Transverse colon (tissue), 4 donors: ENCODE results near the gene MTMR1. TPM values are rescaled to one million over a fixed set of nuclear protein-coding genes. Genes with fewer than 3 reads are reported as not detected.

Experiments
- DNase-seq: peaks from one replicate; pipeline ENCODE4 v3.0.0-alpha.2; 2019
- H3K27ac ChIP-seq, 4 donors: fragments of 200-600 bp; sonication (generic); 2 replicates each; pipeline ENCODE4 v1.5.1; 2016 to 2018; ENCODE audit warnings: inconsistent platforms in 4 of 4
- H3K27me3 ChIP-seq: fragments of 200-600 bp; sonication (generic); 2 replicates; pipeline ENCODE4 v1.5.1; 2017; ENCODE audit warnings: inconsistent platforms
- H3K36me3 ChIP-seq, 4 donors: fragments of 200-600 bp; sonication (generic); 2 replicates each; pipeline ENCODE4 v1.5.1; 2017 to 2019; ENCODE audit warnings: inconsistent platforms in 4 of 4
- H3K4me1 ChIP-seq, 4 donors: fragments of 200-600 bp; sonication (generic); 2 replicates each; pipeline ENCODE4 v1.5.1; 2017 to 2020; ENCODE audit warnings: inconsistent platforms in 4 of 4
- H3K4me3 ChIP-seq, 4 donors: fragments of 200-600 bp; sonication (generic); 1 replicate in 1 of 4; 2 replicates in 3 of 4; pipeline versions ENCODE4 v1.5.1 to v1.6.1; 2017 to 2019; ENCODE audit warnings: inconsistent platforms in 4 of 4
- H3K9me3 ChIP-seq, 2 donors: fragments of 200-600 bp; sonication (generic); 2 replicates each; pipeline ENCODE4 v1.5.1; 2017 to 2019; ENCODE audit warnings: inconsistent platforms in 2 of 2
- EP300 ChIP-seq: sonication (generic); formaldehyde crosslinking; IDR thresholded peaks from one replicate; pipeline ENCODE4 v1.6.1; 2017; ENCODE audit warnings: antibody characterized with exemption, low read depth
- POLR2A ChIP-seq: fragments of 450-650 bp; IDR thresholded peaks from one replicate; pipeline ENCODE4 v1.6.1; 2016; ENCODE audit warnings: antibody characterized with exemption, mild to moderate bottlenecking, moderate library complexity
- POLR2AphosphoS5 ChIP-seq, 3 donors: sonication (generic); formaldehyde crosslinking; IDR thresholded peaks; one replicate each; pipeline ENCODE4 v1.6.1; 2016; ENCODE audit warnings: antibody characterized with exemption in 3 of 3
- WGBS, 2 donors: methylation state at CpG; one replicate each; pipeline ENCODE4 v1.1.5; 2018; ENCODE audit warnings: low coverage in 1 of 2; 5-methylcytosine and 5-hydroxymethylcytosine counted together
- in situ Hi-C, 4 donors: fragments of 200-750 bp; cut with MboI; loops; one replicate each; pipeline versions ENCODE4 v1.15.0 to v1.15.1; 2017; ENCODE audit warnings: low sequenced_read_pairs in 3 of 4, low pct_ligation_motif_present in 1 of 4, low pct_unique_long_range_greater_than_20kb in 1 of 4
- intact Hi-C: fragments of 100-400 bp; cut with DNase I; formaldehyde crosslinking; loops from one replicate; pipeline ENCODE4 v1.15.1; 2023; ENCODE audit warnings: low total_unique reads
- total RNA-seq, 4 donors: library from RNA; depleted of rRNA; stranded (reverse); fragments of >200 nt; gene quantifications; one replicate each; pipeline ENCODE4 v1.1.0, GENCODE V29; 2016
- TF ChIP-seq, protein P1 (sequence below), 5 experiments: fragments of 200-600 bp in 3 of 5; fragments of 450-650 bp in 2 of 5; sonication (generic) in 3 of 5; IDR thresholded peaks; 1 replicate in 2 of 5; 2 replicates in 3 of 5; pipeline ENCODE4 v1.5.1; 2016 to 2017; ENCODE audit warnings: antibody characterized with exemption in 5 of 5, inconsistent platforms in 3 of 5, mild to moderate bottlenecking in 2 of 5, moderate library complexity in 1 of 5

MTMR1 gene
- total RNA-seq, 4 donors from 2014 or later: 14.6 to 25.5 (median 21.1) TPM

DNA sequence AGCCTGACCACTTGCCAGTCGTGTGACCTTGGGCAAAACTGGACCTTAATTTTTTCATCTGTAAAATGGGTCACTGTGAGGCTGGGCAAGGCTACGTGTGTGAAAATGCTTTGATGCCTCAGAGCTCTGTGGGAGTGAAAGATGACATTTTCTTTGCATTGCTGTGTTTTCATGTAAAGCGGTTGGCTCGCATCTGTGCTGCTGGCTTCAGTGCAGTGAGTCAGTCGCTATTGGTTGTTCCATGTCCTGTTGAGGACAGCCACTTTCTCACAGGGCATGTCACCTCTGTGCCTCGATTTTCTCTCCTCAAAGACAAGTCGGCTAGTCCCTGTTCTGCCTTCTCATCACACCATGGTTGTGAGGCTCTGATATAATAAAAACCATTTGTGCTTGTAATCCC lies 4.4 kb downstream of the MTMR1 start:
- Histone ChIP-seq H3K27ac (no peak overlapping the region), H3K27me3 (no peaks in the 10 kb centered on the region), H3K4me1 (peaks cover 0 to 6% (median 3%) of the 10 kb centered on the region in 4 donors), H3K4me3 (no peak overlapping the region), H3K9me3 (no peaks in the 10 kb centered on the region), H3K36me3 (no peaks in the 10 kb centered on the region)
- WGBS, 2 donors: 67 to 74% methylated on average over 1 to 7 of the region's 7 CpGs
- DNase-seq: no peak
- in situ Hi-C loops: loop anchor here in 1 of 4 donors (25.0 kb wide), 1 partner anchor 735 kb away; no protein-coding TSS in a partner anchor
- no peak for TF ChIP-seq EP300
- TF ChIP-seq POLR2A: no peak
- TF ChIP-seq, protein P1, sequence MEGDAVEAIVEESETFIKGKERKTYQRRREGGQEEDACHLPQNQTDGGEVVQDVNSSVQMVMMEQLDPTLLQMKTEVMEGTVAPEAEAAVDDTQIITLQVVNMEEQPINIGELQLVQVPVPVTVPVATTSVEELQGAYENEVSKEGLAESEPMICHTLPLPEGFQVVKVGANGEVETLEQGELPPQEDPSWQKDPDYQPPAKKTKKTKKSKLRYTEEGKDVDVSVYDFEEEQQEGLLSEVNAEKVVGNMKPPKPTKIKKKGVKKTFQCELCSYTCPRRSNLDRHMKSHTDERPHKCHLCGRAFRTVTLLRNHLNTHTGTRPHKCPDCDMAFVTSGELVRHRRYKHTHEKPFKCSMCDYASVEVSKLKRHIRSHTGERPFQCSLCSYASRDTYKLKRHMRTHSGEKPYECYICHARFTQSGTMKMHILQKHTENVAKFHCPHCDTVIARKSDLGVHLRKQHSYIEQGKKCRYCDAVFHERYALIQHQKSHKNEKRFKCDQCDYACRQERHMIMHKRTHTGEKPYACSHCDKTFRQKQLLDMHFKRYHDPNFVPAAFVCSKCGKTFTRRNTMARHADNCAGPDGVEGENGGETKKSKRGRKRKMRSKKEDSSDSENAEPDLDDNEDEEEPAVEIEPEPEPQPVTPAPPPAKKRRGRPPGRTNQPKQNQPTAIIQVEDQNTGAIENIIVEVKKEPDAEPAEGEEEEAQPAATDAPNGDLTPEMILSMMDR (IDR thresholded peaks at IDR 0.05): no peak
- no peak for TF ChIP-seq POLR2AphosphoS5 (IDR thresholded peaks at IDR 0.05)
- intact Hi-C loops: loop anchor here (10.0 kb wide), 1 partner anchor 743 kb away; no protein-coding TSS in a partner anchor

DNA sequence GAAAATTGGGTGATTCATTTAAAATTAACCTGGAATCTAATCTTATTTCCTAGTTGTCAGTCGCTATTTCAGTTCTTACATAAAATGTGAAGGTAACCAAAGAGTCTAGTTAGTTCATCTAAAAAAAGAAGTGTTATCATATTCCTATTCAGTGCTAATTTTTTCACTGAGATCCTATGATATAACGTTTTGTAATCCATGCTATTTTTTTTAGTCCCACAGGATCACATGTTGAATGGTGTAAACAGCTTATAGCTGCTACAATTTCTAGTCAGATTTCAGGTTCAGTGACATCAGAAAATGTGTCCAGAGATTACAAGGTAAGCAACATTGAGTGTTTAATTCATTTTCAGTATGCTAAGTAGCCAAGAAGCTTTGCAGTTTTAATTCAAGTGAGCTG lies 5.8 kb downstream of the MTMR1 start:
- Histone ChIP-seq H3K27me3 (no peaks in the 10 kb centered on the region), H3K4me3 (no peak overlapping the region), H3K4me1 (peaks cover 0 to 6% (median 3%) of the 10 kb centered on the region in 4 donors), H3K27ac (no peak overlapping the region), H3K36me3 (no peaks in the 10 kb centered on the region), H3K9me3 (no peaks in the 10 kb centered on the region)
- in situ Hi-C loops (loop anchor here in 1 of 4 donors (25.0 kb wide), 1 partner anchor 737 kb away; no protein-coding TSS in a partner anchor), intact Hi-C loops (loop anchor here (10.0 kb wide), 1 partner anchor 744 kb away; no protein-coding TSS in a partner anchor)
- 29 to 57% methylated on average over 1 to 2 of the region's 2 CpGs for WGBS, 2 donors
- DNase-seq: no peak
- TF ChIP-seq, protein P1 (IDR thresholded peaks at IDR 0.05): no peak
- TF ChIP-seq EP300 (no peak), POLR2A (no peak), POLR2AphosphoS5 (IDR thresholded peaks at IDR 0.05) (no peak)

DNA sequence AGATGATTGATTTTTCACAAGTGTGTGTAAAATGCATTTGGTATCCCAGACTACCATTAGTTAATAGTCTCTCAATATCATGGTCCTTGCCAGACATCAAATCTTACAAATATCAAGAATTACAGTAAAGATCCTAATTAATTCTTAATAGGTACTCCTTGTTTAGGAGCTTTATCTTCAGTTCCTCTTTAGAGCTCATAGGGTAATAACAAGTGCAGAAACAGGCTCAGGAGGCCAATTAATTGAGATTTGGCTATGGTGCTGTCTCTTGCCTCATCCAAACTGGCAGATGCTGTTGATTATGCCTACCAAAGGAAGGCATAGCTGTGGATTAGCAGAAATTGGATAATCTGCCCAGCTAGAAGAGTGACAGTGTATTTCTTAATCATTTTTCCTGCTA lies 6.9 kb downstream of the MTMR1 start:
- Histone ChIP-seq H3K27ac (no peak overlapping the region), H3K4me3 (no peak overlapping the region), H3K9me3 (no peaks in the 10 kb centered on the region), H3K4me1 (peaks cover 0 to 2% (median 0%) of the 10 kb centered on the region in 4 donors), H3K27me3 (no peaks in the 10 kb centered on the region), H3K36me3 (no peaks in the 10 kb centered on the region)
- intact Hi-C loops: no loop called here
- in situ Hi-C loops: loop anchor here in 1 of 4 donors (25.0 kb wide), 1 partner anchor 738 kb away; no protein-coding TSS in a partner anchor
- no peak for TF ChIP-seq EP300
- TF ChIP-seq, protein P1 (IDR thresholded peaks at IDR 0.05): no peak
- no peak for DNase-seq

DNA sequence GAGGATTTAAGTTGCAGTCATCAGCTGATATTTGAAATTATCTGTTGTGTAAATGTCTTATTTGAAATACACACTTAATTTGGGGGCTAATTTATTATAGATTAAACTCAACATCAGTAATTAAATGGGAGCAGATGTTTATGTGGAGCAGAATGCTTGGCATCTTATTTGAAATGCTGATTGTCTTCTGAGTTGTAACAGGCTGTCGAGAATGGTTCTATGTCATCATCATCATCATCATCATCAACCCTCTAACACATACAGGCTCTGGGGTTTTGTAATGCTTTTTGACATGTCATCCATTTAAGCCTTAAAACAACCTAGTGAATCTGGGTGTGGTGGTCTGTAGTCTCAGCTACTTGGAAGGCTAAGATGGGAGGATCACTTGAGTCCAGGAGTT lies 8.2 kb downstream of the MTMR1 start:
- in situ Hi-C loops (loop anchor here in 1 of 4 donors (25.0 kb wide), 1 partner anchor 739 kb away; no protein-coding TSS in a partner anchor), intact Hi-C loops (no loop called here)
- Histone ChIP-seq H3K27me3 (no peaks in the 10 kb centered on the region), H3K27ac (no peak overlapping the region), H3K4me3 (no peak overlapping the region), H3K36me3 (no peaks in the 10 kb centered on the region), H3K4me1 (no peaks in the 10 kb centered on the region), H3K9me3 (no peaks in the 10 kb centered on the region)
- WGBS, 2 donors: 85% methylated on average over 1 of the region's 1 CpG; no CpG with 5 or more reads in 1 of the 2 donors
- TF ChIP-seq, protein P1 (IDR thresholded peaks at IDR 0.05): no peak
- TF ChIP-seq EP300: no peak
- TF ChIP-seq POLR2AphosphoS5 (IDR thresholded peaks at IDR 0.05): no peak
- TF ChIP-seq POLR2A: no peak
- DNase-seq: no peak
